ENCODE results near the gene MTMR3.
A peak's percentile ranks its signal among the peaks of the same experiment; 100 is the strongest.

The MTMR3 gene

GRCh38 chr22:29914991-29915533 is 32.1 kb downstream of the MTMR3 start:
- DNase-seq (ENCODE audit: low read depth, low spot score) = no peak

GRCh38 chr22:29916007-29916544 is 33.1 kb downstream of the MTMR3 start:
- no peak for DNase-seq (ENCODE audit: low read depth, low spot score)

GRCh38 chr22:29917052-29917902 is 34.3 kb downstream of the MTMR3 start:
- no peak for DNase-seq (ENCODE audit: low read depth, low spot score)

- no peak for DNase-seq (ENCODE audit: low read depth, low spot score)
Measured at GRCh38 chr22:29925402-29925801, 42.4 kb downstream of the MTMR3 start.

- DNase-seq (ENCODE audit: low read depth, low spot score) = no peak
Measured at GRCh38 chr22:29926057-29926456, 43.1 kb downstream of the MTMR3 start.

- DNase-seq (ENCODE audit: low read depth, low spot score) = no peak
Measured at GRCh38 chr22:29932136-29932535, 49.2 kb downstream of the MTMR3 start.

GRCh38 chr22:29933619-29934018 is 50.6 kb downstream of the MTMR3 start:
- no peak for DNase-seq (ENCODE audit: low read depth, low spot score)

- DNase-seq (ENCODE audit: low read depth, low spot score) = no peak
Measured at GRCh38 chr22:29934596-29934995, 51.6 kb downstream of the MTMR3 start.

GRCh38 chr22:29936186-29936585 is 53.2 kb downstream of the MTMR3 start:
- peak; percentile 26 for DNase-seq (ENCODE audit: low read depth, low spot score)

- peak; percentile 23 for DNase-seq (ENCODE audit: low read depth, low spot score)
Measured at GRCh38 chr22:29937940-29938693, 55.1 kb downstream of the MTMR3 start.

- no peak for DNase-seq (ENCODE audit: low read depth, low spot score)
Measured at GRCh38 chr22:29940526-29940925, 57.6 kb downstream of the MTMR3 start.

GRCh38 chr22:29944339-29944738 is 61.4 kb downstream of the MTMR3 start:
- DNase-seq (ENCODE audit: low read depth, low spot score) = no peak

- no peak for DNase-seq (ENCODE audit: low read depth, low spot score)
Measured at GRCh38 chr22:29945435-29945834, 62.5 kb downstream of the MTMR3 start.

GRCh38 chr22:29946220-29946619 is 63.2 kb downstream of the MTMR3 start:
- no peak for DNase-seq (ENCODE audit: low read depth, low spot score)

- peak; percentile 62 for DNase-seq (ENCODE audit: low read depth, low spot score)
Measured at GRCh38 chr22:29947410-29948384, 64.7 kb downstream of the MTMR3 start.

GRCh38 chr22:29948385-29948769 is 65.4 kb downstream of the MTMR3 start:
- peak; percentile 20 for DNase-seq (ENCODE audit: low read depth, low spot score)

GRCh38 chr22:29949872-29950271 is 66.9 kb downstream of the MTMR3 start:
- no peak for DNase-seq (ENCODE audit: low read depth, low spot score)

- DNase-seq (ENCODE audit: low read depth, low spot score) = no peak
Measured at GRCh38 chr22:29951791-29952413, 68.9 kb downstream of the MTMR3 start.

GRCh38 chr22:29954203-29954855 is 71.4 kb downstream of the MTMR3 start:
- DNase-seq (ENCODE audit: low read depth, low spot score) = no peak

GRCh38 chr22:29956680-29957079 is 73.7 kb downstream of the MTMR3 start:
- DNase-seq (ENCODE audit: low read depth, low spot score) = no peak

Measured in astrocyte of the hippocampus (primary cell).